Naive B cell (primary cell): ENCODE measurements around the gene EPM2A. TPM values are rescaled to one million over a fixed set of nuclear protein-coding genes. Genes with fewer than 3 reads are reported as not detected.

Experiments
- ATAC-seq, 2 donors: fragments of 150-1000 bp; cut with Tn5 transposase; 2 replicates each; pipeline ENCODE4 v1.10.0; 2021; ENCODE audit warnings: low read depth in 2 of 2, mild to moderate bottlenecking in 2 of 2, moderate library complexity in 2 of 2
- DNase-seq: peaks from one replicate; pipeline ENCODE4 v3.0.0; 2022
- H3K27ac Mint-ChIP-seq, 6 donors: one replicate each; pipeline ENCODE4 v1.8.0; 2020 to 2022; ENCODE audit warnings: mild to moderate bottlenecking in 6 of 6, mixed read lengths in 6 of 6, moderate library complexity in 5 of 6, inconsistent platforms in 2 of 6
- H3K27me3 Mint-ChIP-seq, 3 donors: one replicate each; pipeline ENCODE4 v1.8.0; 2021 to 2022; ENCODE audit warnings: mixed read lengths in 3 of 3, mild to moderate bottlenecking in 1 of 3
- H3K36me3 Mint-ChIP-seq, 2 donors: one replicate each; pipeline ENCODE4 v1.8.0; 2020 to 2022; ENCODE audit warnings: mixed read lengths in 2 of 2, inconsistent platforms in 1 of 2, mild to moderate bottlenecking in 1 of 2
- H3K4me1 Mint-ChIP-seq, 3 donors: one replicate each; pipeline ENCODE4 v1.8.0; 2020 to 2022; ENCODE audit warnings: mixed read lengths in 3 of 3, inconsistent platforms in 1 of 3, mild to moderate bottlenecking in 1 of 3, moderate library complexity in 1 of 3
- H3K4me3 Mint-ChIP-seq, 8 donors: one replicate each; pipeline ENCODE4 v1.8.0; 2020 to 2022; ENCODE audit warnings: mild to moderate bottlenecking in 8 of 8, mixed read lengths in 8 of 8, moderate library complexity in 8 of 8, inconsistent platforms in 2 of 8
- H3K9me3 Mint-ChIP-seq, 7 donors: one replicate each; pipeline ENCODE4 v1.8.0; 2020 to 2022; ENCODE audit warnings: mixed read lengths in 7 of 7, mild to moderate bottlenecking in 5 of 7, inconsistent platforms in 2 of 7, moderate library complexity in 1 of 7
- polyA plus RNA-seq, 6 donors: library from polyadenylated mRNA; unstranded; fragments of 300-500 nt; fragmentation: Illumina TruSeq; gene quantifications; one replicate each; pipeline ENCODE4 v1.2.3, GENCODE V29; 2021; ENCODE audit warnings: low read depth in 6 of 6

The EPM2A gene
- polyA plus RNA-seq, 6 donors from 2014 or later: 14.1 to 22.9 (median 17.1) TPM

GRCh38 chr6:145603991-145604390 lies 131.3 kb downstream of the EPM2A start:
- Mint-ChIP-seq H3K27ac (no peak overlapping the region), H3K27me3 (peaks cover 0 to 6% (median 0%) of the 10 kb centered on the region in 3 donors), H3K36me3 (peaks cover 0 to 7% of the 10 kb centered on the region in 2 donors), H3K9me3 (peaks cover 0 to 12% (median 4%) of the 10 kb centered on the region in 7 donors), H3K4me3 (no peak overlapping the region), H3K4me1 (no peaks in the 10 kb centered on the region)
- no peak for DNase-seq
- no peak for ATAC-seq

- H3K27me3 Mint-ChIP-seq: peaks cover 0 to 6% (median 0%) of the 10 kb centered on the region in 3 donors
- DNase-seq (no peak), ATAC-seq (no peak)
- H3K4me1 Mint-ChIP-seq: no peaks in the 10 kb centered on the region
- no peak overlapping the region for H3K4me3 Mint-ChIP-seq
- H3K9me3 Mint-ChIP-seq: peaks cover 0 to 13% (median 4%) of the 10 kb centered on the region in 7 donors
- no peak overlapping the region for H3K27ac Mint-ChIP-seq
- peaks cover 0 to 7% of the 10 kb centered on the region in 2 donors for H3K36me3 Mint-ChIP-seq
Observed at GRCh38 chr6:145603424-145603833, 131.9 kb downstream of the EPM2A start.

- Mint-ChIP-seq H3K36me3 (peaks cover 0 to 7% of the 10 kb centered on the region in 2 donors), H3K4me1 (no peaks in the 10 kb centered on the region), H3K27ac (no peak overlapping the region), H3K4me3 (no peak overlapping the region), H3K27me3 (peaks cover 0 to 6% (median 0%) of the 10 kb centered on the region in 3 donors), H3K9me3 (peaks cover 0 to 13% (median 4%) of the 10 kb centered on the region in 7 donors)
- DNase-seq (no peak), ATAC-seq (no peak)
Observed at GRCh38 chr6:145602726-145603326, 132.5 kb downstream of the EPM2A start.

- peaks cover 0 to 15% (median 5%) of the 10 kb centered on the region in 7 donors for H3K9me3 Mint-ChIP-seq
- ATAC-seq (no peak), DNase-seq (no peak)
- no peak overlapping the region for H3K27ac Mint-ChIP-seq
- H3K27me3 Mint-ChIP-seq: no peaks in the 10 kb centered on the region
- no peaks in the 10 kb centered on the region for H3K36me3 Mint-ChIP-seq
- no peak overlapping the region for H3K4me3 Mint-ChIP-seq
- H3K4me1 Mint-ChIP-seq: no peaks in the 10 kb centered on the region
Observed at GRCh38 chr6:145601397-145601796, 133.9 kb downstream of the EPM2A start.

- Mint-ChIP-seq H3K4me1 (no peaks in the 10 kb centered on the region), H3K4me3 (no peak overlapping the region), H3K9me3 (peaks cover 0 to 15% (median 5%) of the 10 kb centered on the region in 7 donors), H3K27ac (no peak overlapping the region), H3K27me3 (no peaks in the 10 kb centered on the region), H3K36me3 (no peaks in the 10 kb centered on the region)
- no peak for ATAC-seq
- no peak for DNase-seq
Observed at GRCh38 chr6:145600299-145600698, 135.0 kb downstream of the EPM2A start.

- Mint-ChIP-seq H3K36me3 (no peaks in the 10 kb centered on the region), H3K27me3 (peaks cover 0 to 4% (median 2%) of the 10 kb centered on the region in 3 donors), H3K9me3 (peaks cover 0 to 12% (median 7%) of the 10 kb centered on the region in 7 donors), H3K4me3 (no peak overlapping the region), H3K27ac (no peak overlapping the region), H3K4me1 (no peaks in the 10 kb centered on the region)
- no peak for DNase-seq
- no peak for ATAC-seq
Observed at GRCh38 chr6:145588981-145589380, 146.3 kb downstream of the EPM2A start.

- Mint-ChIP-seq H3K4me1 (no peaks in the 10 kb centered on the region), H3K27ac (no peak overlapping the region), H3K27me3 (peaks cover 0 to 7% (median 6%) of the 10 kb centered on the region in 3 donors), H3K36me3 (no peaks in the 10 kb centered on the region), H3K4me3 (no peak overlapping the region), H3K9me3 (peaks cover 0 to 18% (median 13%) of the 10 kb centered on the region in 7 donors)
- ATAC-seq (no peak), DNase-seq (no peak)
Observed at GRCh38 chr6:145587334-145587733, 148.0 kb downstream of the EPM2A start.

- DNase-seq (no peak), ATAC-seq (no peak)
- no peaks in the 10 kb centered on the region for H3K4me1 Mint-ChIP-seq
- H3K36me3 Mint-ChIP-seq: no peaks in the 10 kb centered on the region
- no peak overlapping the region for H3K4me3 Mint-ChIP-seq
- H3K9me3 Mint-ChIP-seq: peaks cover 5 to 35% (median 17%) of the 10 kb centered on the region in 7 donors
- H3K27ac Mint-ChIP-seq: no peak overlapping the region
- peaks cover 0 to 6% (median 4%) of the 10 kb centered on the region in 3 donors for H3K27me3 Mint-ChIP-seq
Observed at GRCh38 chr6:145583753-145584152, 151.6 kb downstream of the EPM2A start.

Other genes with a start within 250 kb of the EPM2A start
- 1 to 10 TPM in 5 of 6 donors, under 1 TPM in 1; 0.71 to 2.3 (median 1.1) TPM for gene FBXO30, start 79.3 kb upstream of the EPM2A start, polyA plus RNA-seq
- gene SHPRH, start 228.8 kb upstream of the EPM2A start, polyA plus RNA-seq: 10 to 100 TPM in 4 of 6 donors, 1 to 10 TPM in 2; 7.3 to 17.6 (median 11.1) TPM